ENCODE data around the gene INAFM1.
A peak's percentile ranks its signal among the peaks of the same experiment; 100 is the strongest.
"Not testable (repeated sequence)": the region's sequence is repeated elsewhere in the genome, so short reads cannot be mapped to it uniquely, and the experiment has no call there.

The INAFM1 gene

GRCh38 chr19:47268028-47268427, 6.7 kb upstream of the INAFM1 start:
- FAIRE-seq (no peak), DNase-seq (ENCODE audit: insufficient read length, low spot score) (no peak)
- TF ChIP-seq POLR2A (IDR thresholded peaks at IDR 0.05; ENCODE audit: low read depth, low read length): no peak
- no peak for TF ChIP-seq POU2F2 (IDR thresholded peaks at IDR 0.05; ENCODE audit: low read depth, low read length)
- TF ChIP-seq PAX5 (IDR thresholded peaks at IDR 0.05; ENCODE audit: insufficient read depth, low read length, severe bottlenecking): no peak
- no peak for TF ChIP-seq POLR2AphosphoS5 (IDR thresholded peaks at IDR 0.05; ENCODE audit: low read depth, low read length)
- TF ChIP-seq TAF1 (IDR thresholded peaks at IDR 0.05; ENCODE audit: low read depth, low read length): no peak
- no peak for TF ChIP-seq SPI1 (IDR thresholded peaks at IDR 0.05; ENCODE audit: low read depth, low read length)

GRCh38 chr19:47269596-47269995, 5.1 kb upstream of the INAFM1 start:
- DNase-seq (ENCODE audit: insufficient read length, low spot score) (no peak), FAIRE-seq (no peak)
- no peak for TF ChIP-seq POLR2A (IDR thresholded peaks at IDR 0.05; ENCODE audit: low read depth, low read length)
- TF ChIP-seq PAX5 (IDR thresholded peaks at IDR 0.05; ENCODE audit: insufficient read depth, low read length, severe bottlenecking): no peak
- TF ChIP-seq TAF1 (IDR thresholded peaks at IDR 0.05; ENCODE audit: low read depth, low read length): no peak
- no peak for TF ChIP-seq POU2F2 (IDR thresholded peaks at IDR 0.05; ENCODE audit: low read depth, low read length)
- TF ChIP-seq POLR2AphosphoS5 (IDR thresholded peaks at IDR 0.05; ENCODE audit: low read depth, low read length): no peak
- no peak for TF ChIP-seq SPI1 (IDR thresholded peaks at IDR 0.05; ENCODE audit: low read depth, low read length)

GRCh38 chr19:47270408-47270807, 4.3 kb upstream of the INAFM1 start:
- TF ChIP-seq POLR2AphosphoS5 (IDR thresholded peaks at IDR 0.05; ENCODE audit: low read depth, low read length) (no peak), SPI1 (IDR thresholded peaks at IDR 0.05; ENCODE audit: low read depth, low read length) (no peak), TAF1 (IDR thresholded peaks at IDR 0.05; ENCODE audit: low read depth, low read length) (no peak), POU2F2 (IDR thresholded peaks at IDR 0.05; ENCODE audit: low read depth, low read length) (no peak), PAX5 (IDR thresholded peaks at IDR 0.05; ENCODE audit: insufficient read depth, low read length, severe bottlenecking) (no peak), POLR2A (IDR thresholded peaks at IDR 0.05; ENCODE audit: low read depth, low read length) (no peak)
- no peak for FAIRE-seq
- no peak for DNase-seq (ENCODE audit: insufficient read length, low spot score)

- FAIRE-seq (no peak), DNase-seq (ENCODE audit: insufficient read length, low spot score) (no peak)
- no peak for TF ChIP-seq PAX5 (IDR thresholded peaks at IDR 0.05; ENCODE audit: insufficient read depth, low read length, severe bottlenecking)
- TF ChIP-seq POLR2AphosphoS5 (IDR thresholded peaks at IDR 0.05; ENCODE audit: low read depth, low read length): no peak
- no peak for TF ChIP-seq POLR2A (IDR thresholded peaks at IDR 0.05; ENCODE audit: low read depth, low read length)
- TF ChIP-seq POU2F2 (IDR thresholded peaks at IDR 0.05; ENCODE audit: low read depth, low read length): no peak
- TF ChIP-seq SPI1 (IDR thresholded peaks at IDR 0.05; ENCODE audit: low read depth, low read length): no peak
- no peak for TF ChIP-seq TAF1 (IDR thresholded peaks at IDR 0.05; ENCODE audit: low read depth, low read length)
Measured at GRCh38 chr19:47271949-47272348, 2.7 kb upstream of the INAFM1 start.

GRCh38 chr19:47272448-47273312, 2.0 kb upstream of the INAFM1 start:
- TF ChIP-seq PAX5 (IDR thresholded peaks at IDR 0.05; ENCODE audit: insufficient read depth, low read length, severe bottlenecking) (no peak), POU2F2 (IDR thresholded peaks at IDR 0.05; ENCODE audit: low read depth, low read length) (no peak), POLR2A (IDR thresholded peaks at IDR 0.05; ENCODE audit: low read depth, low read length) (no peak)
- DNase-seq (ENCODE audit: insufficient read length, low spot score): peak; percentile 39
- peak; percentile 35 for FAIRE-seq

- FAIRE-seq (peak; percentile 99), DNase-seq (ENCODE audit: insufficient read length, low spot score) (peak; percentile 98)
- no peak for TF ChIP-seq PAX5 (IDR thresholded peaks at IDR 0.05; ENCODE audit: insufficient read depth, low read length, severe bottlenecking)
- TF ChIP-seq POLR2AphosphoS5 (IDR thresholded peaks at IDR 0.05; ENCODE audit: low read depth, low read length): peak; percentile 62; the same call in 1 of the 2 replicates
- TF ChIP-seq SPI1 (IDR thresholded peaks at IDR 0.05; ENCODE audit: low read depth, low read length): no peak
- TF ChIP-seq POLR2A (IDR thresholded peaks at IDR 0.05; ENCODE audit: low read depth, low read length): peak; percentile 81; the same call in 1 of the 2 replicates
- no peak for TF ChIP-seq POU2F2 (IDR thresholded peaks at IDR 0.05; ENCODE audit: low read depth, low read length)
- TF ChIP-seq TAF1 (IDR thresholded peaks at IDR 0.05; ENCODE audit: low read depth, low read length): 0 out of 2 replicates have a peak, but pooled peaks have one; percentile 55
Measured at GRCh38 chr19:47273313-47274070, 1.2 kb upstream of the INAFM1 start.

GRCh38 chr19:47274891-47275761, 441 bp downstream of the INAFM1 start:
- FAIRE-seq: peak; percentile 38
- no peak for TF ChIP-seq POLR2A (IDR thresholded peaks at IDR 0.05; ENCODE audit: low read depth, low read length)
- TF ChIP-seq SPI1 (IDR thresholded peaks at IDR 0.05; ENCODE audit: low read depth, low read length): 0 out of 2 replicates have a peak, but pooled peaks have one; percentile 18
- DNase-seq (ENCODE audit: insufficient read length, low spot score): no peak

DNA sequence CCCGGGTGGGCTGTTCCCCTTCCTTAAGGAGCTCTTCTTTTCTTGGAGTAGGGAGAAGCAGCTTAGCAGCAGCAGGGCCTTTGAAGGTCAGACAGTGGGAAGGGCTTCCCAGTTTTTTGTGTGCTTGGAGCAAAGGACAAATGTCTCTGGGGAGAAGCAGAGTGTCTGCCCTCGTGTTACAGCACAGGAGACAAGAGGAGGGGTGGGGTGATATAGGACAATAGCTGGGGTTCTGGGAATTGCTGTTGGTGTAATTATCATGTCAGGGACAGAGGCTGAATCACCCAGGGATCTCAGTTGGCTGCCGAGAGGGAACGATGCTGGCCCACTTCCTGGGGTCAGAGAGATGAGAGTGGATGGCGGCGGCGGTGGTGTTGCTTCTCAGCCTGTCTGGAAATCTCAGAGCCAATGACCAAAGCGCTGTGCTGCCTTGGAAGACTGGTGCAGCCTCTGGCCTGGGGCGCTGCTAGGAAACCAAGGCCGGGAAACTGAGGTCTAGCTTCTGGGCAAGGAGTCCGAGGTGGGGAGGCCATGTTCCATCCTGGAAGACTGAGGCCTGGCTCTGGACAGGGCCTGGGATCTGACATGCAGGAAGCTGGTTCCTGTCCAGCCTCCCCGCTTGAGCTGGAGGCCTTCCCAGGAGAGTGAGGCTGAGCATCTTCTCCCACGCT, 1.2 kb downstream of the INAFM1 start:
- no peak for DNase-seq (ENCODE audit: insufficient read length, low spot score)
- no peak for TF ChIP-seq TAF1 (IDR thresholded peaks at IDR 0.05; ENCODE audit: low read depth, low read length)
- no peak for TF ChIP-seq SPI1 (IDR thresholded peaks at IDR 0.05; ENCODE audit: low read depth, low read length)
- no peak for TF ChIP-seq POLR2A (IDR thresholded peaks at IDR 0.05; ENCODE audit: low read depth, low read length)
- no peak for TF ChIP-seq POLR2AphosphoS5 (IDR thresholded peaks at IDR 0.05; ENCODE audit: low read depth, low read length)
- TF ChIP-seq POU2F2 (IDR thresholded peaks at IDR 0.05; ENCODE audit: low read depth, low read length): no peak
- no peak for TF ChIP-seq PAX5 (IDR thresholded peaks at IDR 0.05; ENCODE audit: insufficient read depth, low read length, severe bottlenecking)
- FAIRE-seq: no peak

- not testable (repeated sequence) for FAIRE-seq; DNase-seq (ENCODE audit: insufficient read length, low spot score)
Measured at GRCh38 chr19:47276513-47276912, 1.8 kb downstream of the INAFM1 start.
